ENCODE data around the gene GPR157. TPM values are rescaled to one million over a fixed set of nuclear protein-coding genes. Genes with fewer than 3 reads are reported as not detected.

GPR157 gene
- total and polyA plus RNA-seq, 2 experiments from 2014 or later: 0.81 to 3.9 TPM

DNA sequence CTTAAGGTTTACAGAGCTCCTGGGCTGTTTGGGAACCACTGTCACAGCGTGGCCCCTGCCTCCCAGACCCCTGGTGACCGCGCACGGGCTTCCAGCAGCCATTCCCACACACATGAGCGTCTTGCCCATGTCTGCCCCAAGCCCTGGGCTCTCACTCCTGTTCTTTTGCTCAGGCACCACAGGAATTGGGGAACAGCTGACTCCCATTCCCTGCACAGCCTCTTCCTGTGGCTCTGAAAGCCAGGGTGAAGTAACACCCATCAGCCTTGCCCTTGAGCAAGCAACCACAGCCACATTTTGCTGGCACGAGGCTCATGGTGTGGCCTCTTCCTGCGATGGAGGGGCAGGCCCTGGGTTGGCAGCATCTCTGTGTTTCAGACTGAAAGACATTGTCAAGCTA lies 14.3 kb upstream of the GPR157 start (continued):
- TF ChIP-seq REST (IDR thresholded peaks at IDR 0.05; ENCODE audit: unreplicated experiment): no peak
- TF ChIP-seq, protein P1, sequence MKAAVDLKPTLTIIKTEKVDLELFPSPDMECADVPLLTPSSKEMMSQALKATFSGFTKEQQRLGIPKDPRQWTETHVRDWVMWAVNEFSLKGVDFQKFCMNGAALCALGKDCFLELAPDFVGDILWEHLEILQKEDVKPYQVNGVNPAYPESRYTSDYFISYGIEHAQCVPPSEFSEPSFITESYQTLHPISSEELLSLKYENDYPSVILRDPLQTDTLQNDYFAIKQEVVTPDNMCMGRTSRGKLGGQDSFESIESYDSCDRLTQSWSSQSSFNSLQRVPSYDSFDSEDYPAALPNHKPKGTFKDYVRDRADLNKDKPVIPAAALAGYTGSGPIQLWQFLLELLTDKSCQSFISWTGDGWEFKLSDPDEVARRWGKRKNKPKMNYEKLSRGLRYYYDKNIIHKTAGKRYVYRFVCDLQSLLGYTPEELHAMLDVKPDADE (IDR thresholded peaks at IDR 0.05): no peak
- TF ChIP-seq EZH2 (IDR thresholded peaks at IDR 0.05; ENCODE audit: low read depth, unreplicated experiment): no peak
- no peak for TF ChIP-seq EZH2phosphoT487 (IDR thresholded peaks at IDR 0.05; ENCODE audit: unreplicated experiment)
- no peak for TF ChIP-seq CTCF (conservative IDR thresholded peaks at IDR 0.05; ENCODE audit: low read depth in 2 of 2)
- TF ChIP-seq STAT1 (IDR thresholded peaks at IDR 0.05; ENCODE audit: unreplicated experiment): no peak
- TF ChIP-seq NANOG (IDR thresholded peaks at IDR 0.05; ENCODE audit: borderline replicate concordance): no peak
- no peak for TF ChIP-seq ZNF331 (CRISPR knock-in tag; IDR thresholded peaks at IDR 0.05; ENCODE audit: low read depth)
- TF ChIP-seq ZNF114 (CRISPR knock-in tag; IDR thresholded peaks at IDR 0.05): no peak
- no peak for TF ChIP-seq POLR2AphosphoS5 (IDR thresholded peaks at IDR 0.05; ENCODE audit: low read depth)
- no peak for TF ChIP-seq JUNB (IDR thresholded peaks at IDR 0.05; ENCODE audit: unreplicated experiment)

GRCh38 chr1:9139930-9140329 lies 11.0 kb upstream of the GPR157 start:
- no peaks in the 10 kb centered on the region for H3K9me2 ChIP-seq (ENCODE audit: insufficient read depth)
- Mint-ChIP-seq H3K4me1 (no peaks in the 10 kb centered on the region), H3K27ac (no peak overlapping the region), H3K27me3 (ENCODE audit: insufficient read depth, low read depth, poor library complexity) (peaks cover 2% of the 10 kb centered on the region), H3K9me3 (no peaks in the 10 kb centered on the region), H3K36me3 (ENCODE audit: low read depth) (no peaks in the 10 kb centered on the region), H3K4me3 (no peak overlapping the region)
- H3K4me3 ChIP-seq: no peak overlapping the region
- H3F3A ChIP-seq (replicated peaks; ENCODE audit: low read depth): no peaks in the 10 kb centered on the region
- DNase-seq (ENCODE audit: low spot score) (no peak), ATAC-seq (no peak)
- no peaks in the 10 kb centered on the region for H3K79me2 ChIP-seq (replicated peaks; ENCODE audit: insufficient read depth)
- no peaks in the 10 kb centered on the region for H3K27me3 ChIP-seq (ENCODE audit: insufficient read depth)
- no peaks in the 10 kb centered on the region for H3K4me1 ChIP-seq (ENCODE audit: insufficient read depth)
- no peak overlapping the region for H3K27ac ChIP-seq (ENCODE audit: low read depth)
- H2AFZ ChIP-seq: no peak overlapping the region
- H3K36me3 ChIP-seq (ENCODE audit: insufficient read depth): no peaks in the 10 kb centered on the region
- H4K20me1 ChIP-seq (replicated peaks; ENCODE audit: insufficient read depth): 0 out of 2 replicates have a peak, but pooled peaks cover 5% of the 10 kb centered on the region
- H3K4me2 ChIP-seq: no peak overlapping the region
- TF ChIP-seq REST (IDR thresholded peaks at IDR 0.05; ENCODE audit: unreplicated experiment): no peak
- TF ChIP-seq EZH2 (IDR thresholded peaks at IDR 0.05; ENCODE audit: low read depth, unreplicated experiment): no peak
